ENCODE measurements around the gene BLMH. TPM values are rescaled to one million over a fixed set of nuclear protein-coding genes. Genes with fewer than 3 reads are reported as not detected.

The BLMH gene
- total RNA-seq, 4 donors from 2014 or later = 17.5 to 31.7 (median 27.1) TPM

DNA sequence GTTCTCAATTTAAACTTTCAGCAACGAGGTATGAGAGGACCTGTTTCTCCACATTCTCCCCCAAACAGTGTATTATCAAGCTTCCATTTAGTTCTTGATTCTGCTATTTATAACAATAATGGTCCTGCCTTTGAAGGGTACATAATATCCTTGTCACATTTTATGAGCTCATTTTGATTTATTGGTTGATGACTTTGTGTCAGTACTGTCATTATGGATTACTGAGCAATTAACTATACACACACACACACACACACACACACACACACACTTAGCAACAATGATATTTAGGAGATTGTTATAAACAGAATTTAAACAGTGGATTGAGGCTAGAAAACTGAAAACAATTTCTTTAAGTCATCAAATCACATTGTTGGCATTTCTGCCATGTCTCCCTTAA lies 35.1 kb upstream of the BLMH start:
- no peak for DNase-seq
- Histone ChIP-seq H3K4me3 (replicated peaks in 1 of 3) (no peak overlapping the region), H3K27ac (no peak overlapping the region), H3K27me3 (no peaks in the 10 kb centered on the region), H3K4me1 (peaks cover 0 to 7% of the 10 kb centered on the region in 2 donors), H3K9me3 (no peaks in the 10 kb centered on the region), H3K36me3 (no peaks in the 10 kb centered on the region)
- TF ChIP-seq CTCF (IDR thresholded peaks at IDR 0.05) = no peak
- TF ChIP-seq POLR2A (IDR thresholded peaks at IDR 0.05) = no peak
- WGBS, 2 donors = 10 to 11% methylated on average over 1 of the region's 1 CpG
- intact Hi-C loops (cut with DNase I) = no loop called here

- Histone ChIP-seq H3K27me3 (no peaks in the 10 kb centered on the region), H3K4me3 (replicated peaks in 1 of 3) (no peak overlapping the region), H3K27ac (no peak overlapping the region), H3K36me3 (no peaks in the 10 kb centered on the region), H3K9me3 (no peaks in the 10 kb centered on the region), H3K4me1 (peaks cover 0 to 7% of the 10 kb centered on the region in 2 donors)
- WGBS, 2 donors = 77 to 84% methylated on average over 7 of the region's 7 CpGs
- TF ChIP-seq CTCF (IDR thresholded peaks at IDR 0.05) (no peak), POLR2A (IDR thresholded peaks at IDR 0.05) (no peak)
- intact Hi-C loops (cut with DNase I) = no loop called here
- no peak for DNase-seq
These were observed 33.0 kb upstream of the BLMH start for GRCh38 chr17:30324723-30325122.

GRCh38 chr17:30323895-30324319 lies 32.2 kb upstream of the BLMH start:
- H3K36me3 ChIP-seq = no peaks in the 10 kb centered on the region
- no peak overlapping the region for H3K4me3 ChIP-seq (replicated peaks in 1 of 3)
- H3K27ac ChIP-seq = no peak overlapping the region
- peak; percentile 27 to 45 for DNase-seq
- H3K4me1 ChIP-seq = peaks cover 0 to 7% of the 10 kb centered on the region in 2 donors
- no peaks in the 10 kb centered on the region for H3K9me3 ChIP-seq
- no peaks in the 10 kb centered on the region for H3K27me3 ChIP-seq
- TF ChIP-seq CTCF (IDR thresholded peaks at IDR 0.05) (no peak), POLR2A (IDR thresholded peaks at IDR 0.05) (no peak)
- intact Hi-C loops (cut with DNase I) = no loop called here

DNA sequence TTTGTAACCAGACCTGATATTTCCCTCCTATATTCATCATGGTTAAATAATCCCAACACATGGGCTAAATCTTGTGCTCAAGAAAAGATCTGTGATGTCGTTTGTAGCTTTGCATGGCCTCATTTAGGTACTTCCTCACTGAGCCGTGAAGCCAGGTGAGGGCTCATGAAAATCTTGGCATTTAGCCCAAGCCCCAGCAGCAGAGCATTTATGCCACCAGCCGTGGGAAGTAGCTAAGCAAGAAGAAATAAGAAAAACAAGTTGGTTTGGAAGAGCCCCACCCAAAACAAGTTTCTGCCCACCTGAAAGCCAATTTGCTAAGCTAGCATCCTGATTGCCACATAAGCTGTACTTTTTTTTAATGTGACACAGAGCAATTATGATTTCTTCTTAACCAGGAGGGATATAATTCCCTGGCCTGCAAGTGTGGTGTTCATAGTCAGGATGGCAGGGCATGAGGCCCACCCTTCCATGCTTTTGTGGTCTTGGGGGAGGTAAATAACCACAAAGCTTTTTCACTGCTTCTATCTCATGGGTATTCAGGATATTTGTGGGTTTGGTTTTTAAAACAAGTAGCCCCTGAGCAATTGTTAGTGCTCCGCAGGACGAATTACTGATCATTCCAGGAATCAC lies 31.6 kb upstream of the BLMH start:
- Histone ChIP-seq H3K27me3 (no peaks in the 10 kb centered on the region), H3K4me3 (replicated peaks in 1 of 3) (no peak overlapping the region), H3K9me3 (no peaks in the 10 kb centered on the region), H3K27ac (no peak overlapping the region), H3K36me3 (no peaks in the 10 kb centered on the region), H3K4me1 (peaks cover 0 to 7% of the 10 kb centered on the region in 2 donors)
- peak; percentile 70 to 71 for DNase-seq
- intact Hi-C loops (cut with DNase I) = no loop called here
- 39 to 44% methylated on average over 5 of the region's 5 CpGs for WGBS, 2 donors
- TF ChIP-seq POLR2A (IDR thresholded peaks at IDR 0.05) = no peak
- no peak for TF ChIP-seq CTCF (IDR thresholded peaks at IDR 0.05)

- TF ChIP-seq CTCF (IDR thresholded peaks at IDR 0.05) (no peak), POLR2A (IDR thresholded peaks at IDR 0.05) (no peak)
- Histone ChIP-seq H3K9me3 (no peaks in the 10 kb centered on the region), H3K36me3 (no peaks in the 10 kb centered on the region), H3K4me1 (peaks cover 0 to 7% of the 10 kb centered on the region in 2 donors), H3K27me3 (no peaks in the 10 kb centered on the region), H3K27ac (no peak overlapping the region), H3K4me3 (replicated peaks in 1 of 3) (no peak overlapping the region)
- intact Hi-C loops (cut with DNase I) = no loop called here
- DNase-seq = no peak
- WGBS, 2 donors = 81 to 86% methylated on average over 4 of the region's 4 CpGs
These were observed 29.6 kb upstream of the BLMH start for GRCh38 chr17:30321314-30321713.

All from thyroid gland (tissue), 4 donors.